Measurements from ENCODE around the gene LRP1.

LRP1 gene

GRCh38 chr12:57183939-57184725, 55.8 kb downstream of the LRP1 start:
- no peak for TF ChIP-seq POLR2AphosphoS5 (IDR thresholded peaks at IDR 0.05; ENCODE audit: low read depth, low read length)
- no peak for TF ChIP-seq POLR2A (IDR thresholded peaks at IDR 0.05; ENCODE audit: low read depth, low read length)
- TF ChIP-seq TAF1 (IDR thresholded peaks at IDR 0.05; ENCODE audit: borderline replicate concordance, low read depth, low read length): no peak
- no peak for DNase-seq (ENCODE audit: insufficient read length)
- FAIRE-seq: no peak

- TF ChIP-seq POLR2AphosphoS5 (IDR thresholded peaks at IDR 0.05; ENCODE audit: low read depth, low read length): no peak
- FAIRE-seq: no peak
- no peak for DNase-seq (ENCODE audit: insufficient read length)
Measured at GRCh38 chr12:57185403-57185802, 57.1 kb downstream of the LRP1 start.

GRCh38 chr12:57185906-57186508, 57.7 kb downstream of the LRP1 start:
- FAIRE-seq (no peak), DNase-seq (ENCODE audit: insufficient read length) (no peak)

GRCh38 chr12:57187222-57188089, 59.2 kb downstream of the LRP1 start:
- no peak for FAIRE-seq
- TF ChIP-seq POLR2AphosphoS5 (IDR thresholded peaks at IDR 0.05; ENCODE audit: low read depth, low read length) (no peak), POLR2A (IDR thresholded peaks at IDR 0.05; ENCODE audit: low read depth, low read length) (no peak)
- DNase-seq (ENCODE audit: insufficient read length): no peak

More at GRCh38 chr12:57185906-57186508, 57.7 kb downstream of the LRP1 start:
- TF ChIP-seq TAF1 (IDR thresholded peaks at IDR 0.05; ENCODE audit: borderline replicate concordance, low read depth, low read length): no peak
- TF ChIP-seq POLR2AphosphoS5 (IDR thresholded peaks at IDR 0.05; ENCODE audit: low read depth, low read length): no peak
- no peak for TF ChIP-seq POLR2A (IDR thresholded peaks at IDR 0.05; ENCODE audit: low read depth, low read length)

- no peak for DNase-seq (ENCODE audit: insufficient read length)
- TF ChIP-seq POLR2A (IDR thresholded peaks at IDR 0.05; ENCODE audit: low read depth, low read length) (no peak), POLR2AphosphoS5 (IDR thresholded peaks at IDR 0.05; ENCODE audit: low read depth, low read length) (no peak)
- FAIRE-seq: no peak
Measured at GRCh38 chr12:57188090-57188425, 59.8 kb downstream of the LRP1 start.

- FAIRE-seq (no peak), DNase-seq (ENCODE audit: insufficient read length) (no peak)
- TF ChIP-seq TAF1 (IDR thresholded peaks at IDR 0.05; ENCODE audit: borderline replicate concordance, low read depth, low read length): no peak
- TF ChIP-seq POLR2AphosphoS5 (IDR thresholded peaks at IDR 0.05; ENCODE audit: low read depth, low read length): no peak
- TF ChIP-seq POLR2A (IDR thresholded peaks at IDR 0.05; ENCODE audit: low read depth, low read length): no peak
Measured at GRCh38 chr12:57190037-57190436, 61.8 kb downstream of the LRP1 start.

GRCh38 chr12:57190821-57191220, 62.5 kb downstream of the LRP1 start:
- no peak for FAIRE-seq
- DNase-seq (ENCODE audit: insufficient read length): no peak
- no peak for TF ChIP-seq POLR2AphosphoS5 (IDR thresholded peaks at IDR 0.05; ENCODE audit: low read depth, low read length)
- TF ChIP-seq TAF1 (IDR thresholded peaks at IDR 0.05; ENCODE audit: borderline replicate concordance, low read depth, low read length): no peak
- no peak for TF ChIP-seq POLR2A (IDR thresholded peaks at IDR 0.05; ENCODE audit: low read depth, low read length)

- TF ChIP-seq TAF1 (IDR thresholded peaks at IDR 0.05; ENCODE audit: borderline replicate concordance, low read depth, low read length): no peak
- FAIRE-seq (no peak), DNase-seq (ENCODE audit: insufficient read length) (no peak)
Measured at GRCh38 chr12:57191410-57191809, 63.1 kb downstream of the LRP1 start.

- DNase-seq (ENCODE audit: insufficient read length): no peak
- no peak for FAIRE-seq
- TF ChIP-seq TAF1 (IDR thresholded peaks at IDR 0.05; ENCODE audit: borderline replicate concordance, low read depth, low read length) (no peak), POLR2AphosphoS5 (IDR thresholded peaks at IDR 0.05; ENCODE audit: low read depth, low read length) (no peak), POLR2A (IDR thresholded peaks at IDR 0.05; ENCODE audit: low read depth, low read length) (no peak)
Measured at GRCh38 chr12:57192920-57193319, 64.6 kb downstream of the LRP1 start.

- DNase-seq (ENCODE audit: insufficient read length) (no peak), FAIRE-seq (no peak)
- TF ChIP-seq TAF1 (IDR thresholded peaks at IDR 0.05; ENCODE audit: borderline replicate concordance, low read depth, low read length): no peak
- no peak for TF ChIP-seq POLR2AphosphoS5 (IDR thresholded peaks at IDR 0.05; ENCODE audit: low read depth, low read length)
- no peak for TF ChIP-seq POLR2A (IDR thresholded peaks at IDR 0.05; ENCODE audit: low read depth, low read length)
Measured at GRCh38 chr12:57193706-57194245, 65.5 kb downstream of the LRP1 start.

- FAIRE-seq (no peak), DNase-seq (ENCODE audit: insufficient read length) (no peak)
- TF ChIP-seq TAF1 (IDR thresholded peaks at IDR 0.05; ENCODE audit: borderline replicate concordance, low read depth, low read length) (no peak), POLR2AphosphoS5 (IDR thresholded peaks at IDR 0.05; ENCODE audit: low read depth, low read length) (no peak), POLR2A (IDR thresholded peaks at IDR 0.05; ENCODE audit: low read depth, low read length) (no peak)
Measured at GRCh38 chr12:57194253-57194652, 66.0 kb downstream of the LRP1 start.

- TF ChIP-seq POLR2AphosphoS5 (IDR thresholded peaks at IDR 0.05; ENCODE audit: low read depth, low read length): no peak
- no peak for TF ChIP-seq POLR2A (IDR thresholded peaks at IDR 0.05; ENCODE audit: low read depth, low read length)
- TF ChIP-seq TAF1 (IDR thresholded peaks at IDR 0.05; ENCODE audit: borderline replicate concordance, low read depth, low read length): no peak
- FAIRE-seq (no peak), DNase-seq (ENCODE audit: insufficient read length) (no peak)
Measured at GRCh38 chr12:57195186-57195585, 66.9 kb downstream of the LRP1 start.

Data from GM12892 (cell line).